Vagina (tissue), 2 donors: ENCODE measurements around the gene MLANA. TPM values are rescaled to one million over a fixed set of nuclear protein-coding genes. Genes with fewer than 3 reads are reported as not detected.

Source experiments
- DNase-seq, 2 donors: peaks; one replicate each; pipeline ENCODE4 v3.0.0-alpha.2; 2017; ENCODE audit errors: extremely low spot score in 2 of 2
- H3K27ac ChIP-seq: fragments of 200-600 bp; sonication (generic); one replicate; pipeline ENCODE4 v1.5.1; 2019
- H3K27me3 ChIP-seq: fragments of 200-600 bp; sonication (generic); one replicate; pipeline ENCODE4 v1.5.1; 2019
- H3K36me3 ChIP-seq, 2 donors: fragments of 200-600 bp; sonication (generic); one replicate each; pipeline ENCODE4 v1.5.1; 2017 to 2019
- H3K4me1 ChIP-seq: fragments of 200-600 bp; sonication (generic); one replicate; pipeline ENCODE4 v1.5.1; 2019
- H3K4me3 ChIP-seq, 2 donors: fragments of 200-600 bp; sonication (generic); 1 replicate in 1 of 2; 2 replicates in 1 of 2; pipeline ENCODE4 v1.5.1; 2016 to 2019
- H3K9me3 ChIP-seq: fragments of 200-600 bp; sonication (generic); one replicate; pipeline ENCODE4 v1.5.1; 2019
- CTCF ChIP-seq, 3 experiments: fragments of 450-650 bp in 2 of 3; fragments of 200-600 bp in 1 of 3; sonication (generic) in 1 of 3; IDR thresholded peaks; one replicate each; pipeline ENCODE4 v1.5.1; 2017 to 2019; ENCODE audit warnings: antibody characterized with exemption in 3 of 3, mild to moderate bottlenecking in 2 of 3, moderate library complexity in 2 of 3
- POLR2A ChIP-seq, 2 donors: fragments of 450-650 bp; IDR thresholded peaks; one replicate each; pipeline ENCODE4 v1.6.1; 2017; ENCODE audit warnings: antibody characterized with exemption in 2 of 2, mild to moderate bottlenecking in 2 of 2, moderate library complexity in 2 of 2
- POLR2AphosphoS5 ChIP-seq, 2 donors: sonication (generic); formaldehyde crosslinking; IDR thresholded peaks; one replicate each; pipeline ENCODE4 v1.9.0; 2017; ENCODE audit warnings: antibody characterized with exemption in 2 of 2, mild to moderate bottlenecking in 2 of 2, low read depth in 1 of 2; ENCODE audit not compliant: insufficient read depth in 1 of 2
- intact Hi-C: fragments of 100-400 bp; cut with DNase I; formaldehyde crosslinking; loops from one replicate; pipeline ENCODE4 v1.15.1; 2023
- total RNA-seq: library from RNA; depleted of rRNA; stranded (reverse); fragments of >200 nt; gene quantifications from one replicate; pipeline ENCODE4 v1.2.3, GENCODE V29; 2016

The MLANA gene
- total RNA-seq, 1 donor from 2014 or later = not detected

- Histone ChIP-seq H3K27ac (no peak overlapping the region), H3K4me3 (no peak overlapping the region), H3K4me1 (no peaks in the 10 kb centered on the region), H3K27me3 (no peaks in the 10 kb centered on the region), H3K36me3 (no peaks in the 10 kb centered on the region), H3K9me3 (no peaks in the 10 kb centered on the region)
- TF ChIP-seq POLR2A (IDR thresholded peaks at IDR 0.05) (no peak), CTCF (IDR thresholded peaks at IDR 0.05) (no peak)
- no peak for DNase-seq
- intact Hi-C loops = no loop called here
These were observed 1.9 kb downstream of the MLANA start for GRCh38 chr9:5892456-5893133.

DNA sequence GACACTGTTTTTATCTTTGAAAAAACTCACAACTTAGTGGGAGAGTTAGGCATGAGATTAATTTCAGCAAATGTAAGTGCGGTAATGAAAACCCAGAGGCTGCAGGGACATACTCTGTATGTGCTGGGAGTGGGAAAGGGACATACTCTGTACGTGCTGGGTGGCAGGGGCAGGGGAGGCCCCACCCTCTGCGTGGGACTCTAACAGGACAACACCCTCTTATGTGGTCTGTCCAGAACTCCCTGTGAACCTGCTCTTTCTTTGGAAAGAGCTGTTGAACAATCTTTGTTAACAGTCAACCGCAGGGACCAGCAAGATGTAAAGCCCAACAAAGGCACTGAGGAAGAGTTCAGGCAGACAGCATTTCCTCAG, 2.4 kb downstream of the MLANA start:
- DNase-seq = no peak
- H3K4me1 ChIP-seq = no peaks in the 10 kb centered on the region

GRCh38 chr9:5893591-5894236, 3.0 kb downstream of the MLANA start:
- Histone ChIP-seq H3K4me3 (no peak overlapping the region), H3K4me1 (no peaks in the 10 kb centered on the region), H3K27me3 (no peaks in the 10 kb centered on the region), H3K27ac (no peak overlapping the region), H3K9me3 (no peaks in the 10 kb centered on the region), H3K36me3 (no peaks in the 10 kb centered on the region)
- intact Hi-C loops = no loop called here
- no peak for TF ChIP-seq POLR2A (IDR thresholded peaks at IDR 0.05)
- no peak for TF ChIP-seq CTCF (IDR thresholded peaks at IDR 0.05)
- TF ChIP-seq POLR2AphosphoS5 (IDR thresholded peaks at IDR 0.05; ENCODE audit: insufficient read depth in 1 of 2, low read depth in 1 of 2) = no peak
- no peak for DNase-seq

More for the DNA sequence above, 2.4 kb downstream of the MLANA start:
- no peak for TF ChIP-seq POLR2A (IDR thresholded peaks at IDR 0.05)
- no peak for TF ChIP-seq POLR2AphosphoS5 (IDR thresholded peaks at IDR 0.05; ENCODE audit: insufficient read depth in 1 of 2, low read depth in 1 of 2)
- TF ChIP-seq CTCF (IDR thresholded peaks at IDR 0.05) = no peak
- intact Hi-C loops = no loop called here
- Histone ChIP-seq H3K27me3 (no peaks in the 10 kb centered on the region), H3K36me3 (no peaks in the 10 kb centered on the region), H3K4me3 (no peak overlapping the region), H3K27ac (no peak overlapping the region), H3K9me3 (no peaks in the 10 kb centered on the region)

- Histone ChIP-seq H3K27me3 (no peaks in the 10 kb centered on the region), H3K4me3 (no peak overlapping the region), H3K27ac (no peak overlapping the region), H3K36me3 (no peaks in the 10 kb centered on the region), H3K9me3 (no peaks in the 10 kb centered on the region), H3K4me1 (no peaks in the 10 kb centered on the region)
- no peak for TF ChIP-seq POLR2AphosphoS5 (IDR thresholded peaks at IDR 0.05; ENCODE audit: insufficient read depth in 1 of 2, low read depth in 1 of 2)
- TF ChIP-seq CTCF (IDR thresholded peaks at IDR 0.05) = no peak
- TF ChIP-seq POLR2A (IDR thresholded peaks at IDR 0.05) = no peak
- DNase-seq = no peak
- intact Hi-C loops = no loop called here
These were observed 3.7 kb downstream of the MLANA start for GRCh38 chr9:5894237-5894959.

GRCh38 chr9:5895782-5896181, 5.1 kb downstream of the MLANA start:
- Histone ChIP-seq H3K27me3 (no peaks in the 10 kb centered on the region), H3K36me3 (no peaks in the 10 kb centered on the region), H3K4me1 (no peaks in the 10 kb centered on the region), H3K4me3 (no peak overlapping the region), H3K9me3 (no peaks in the 10 kb centered on the region), H3K27ac (no peak overlapping the region)
- no peak for DNase-seq
- TF ChIP-seq CTCF (IDR thresholded peaks at IDR 0.05) = no peak
- intact Hi-C loops = no loop called here
